Cardiac muscle cell (in vitro differentiated cells and primary cell): ENCODE results near the gene GID4. TPM values are rescaled to one million over a fixed set of nuclear protein-coding genes. Genes with fewer than 3 reads are reported as not detected.

Source experiments
- DNase-seq, 2 donors: peaks; one replicate each; pipeline versions ENCODE4 v3.0.0 to v3.0.0-alpha.2; 2010 to 2017; ENCODE audit warnings: low read depth in 1 of 2, low spot score in 1 of 2
- H3K27ac ChIP-seq: fragments of 200-600 bp; sonication (generic); 2 replicates; pipeline ENCODE4 v1.5.1; 2016
- H3K27me3 ChIP-seq: fragments of 200-600 bp; sonication (generic); 2 replicates; pipeline ENCODE4 v1.6.0; 2016; ENCODE audit warnings: control low read depth
- H3K36me3 ChIP-seq: fragments of 200-600 bp; sonication (generic); 2 replicates; pipeline ENCODE4 v1.5.1; 2016; ENCODE audit warnings: control low read depth
- H3K4me1 ChIP-seq: fragments of 200-600 bp; sonication (generic); 2 replicates; pipeline ENCODE4 v1.8.1; 2017; ENCODE audit warnings: low read depth, mild to moderate bottlenecking, mixed run types
- H3K4me3 ChIP-seq: fragments of 200-600 bp; sonication (generic); 2 replicates; pipeline ENCODE4 v1.5.1; 2016; ENCODE audit warnings: mild to moderate bottlenecking
- H3K9me3 ChIP-seq: fragments of 200-600 bp; sonication (generic); 2 replicates; pipeline ENCODE4 v1.5.1; 2017; ENCODE audit warnings: low read depth, mild to moderate bottlenecking, control low read depth
- CTCF ChIP-seq: IDR thresholded peaks from 2 replicates; pipeline ENCODE4 v1.5.1; 2012; ENCODE audit warnings: low read depth, mild to moderate bottlenecking, low read length
- polyA plus RNA-seq: library from polyadenylated mRNA; unstranded; fragments of >200 nt; fragmentation: Nextera tagmentation; extraction: Ambion mirVana; gene quantifications from 2 replicates; pipeline ENCODE4 v1.2.1, GENCODE V29; 2016
- total RNA-seq: library from RNA; depleted of rRNA; stranded (reverse); fragments of >200 nt; gene quantifications from 2 replicates; pipeline ENCODE4 v1.2.3, GENCODE V29; 2016

The GID4 gene
- total and polyA plus RNA-seq, 2 experiments from 2014 or later: 9.8 to 9.9 TPM

- H3K4me3 ChIP-seq: no peak overlapping the region
- no peaks in the 10 kb centered on the region for H3K36me3 ChIP-seq
- DNase-seq: no peak
- TF ChIP-seq CTCF: no peak
- no peak overlapping the region for H3K27ac ChIP-seq
- no peaks in the 10 kb centered on the region for H3K4me1 ChIP-seq
- no peaks in the 10 kb centered on the region for H3K9me3 ChIP-seq
- no peaks in the 10 kb centered on the region for H3K27me3 ChIP-seq
Observed at GRCh38 chr17:18074566-18075272, 35.5 kb downstream of the GID4 start.

GRCh38 chr17:18076936-18077335 lies 37.7 kb downstream of the GID4 start:
- Histone ChIP-seq H3K36me3 (no peaks in the 10 kb centered on the region), H3K9me3 (no peaks in the 10 kb centered on the region), H3K27ac (no peak overlapping the region), H3K4me1 (no peaks in the 10 kb centered on the region), H3K27me3 (no peaks in the 10 kb centered on the region), H3K4me3 (no peak overlapping the region)
- TF ChIP-seq CTCF: no peak
- DNase-seq: peak in 1 of 2 donors; percentile 33

GRCh38 chr17:18079543-18079942 lies 40.3 kb downstream of the GID4 start:
- no peak for DNase-seq
- Histone ChIP-seq H3K4me1 (no peaks in the 10 kb centered on the region), H3K4me3 (no peak overlapping the region), H3K36me3 (no peaks in the 10 kb centered on the region), H3K9me3 (no peaks in the 10 kb centered on the region), H3K27ac (no peak overlapping the region), H3K27me3 (no peaks in the 10 kb centered on the region)
- no peak for TF ChIP-seq CTCF

GRCh38 chr17:18084256-18084655 lies 45.0 kb downstream of the GID4 start:
- H3K27ac ChIP-seq: no peak overlapping the region
- H3K4me1 ChIP-seq: peaks cover 3% of the 10 kb centered on the region
- H3K27me3 ChIP-seq: no peaks in the 10 kb centered on the region
- no peaks in the 10 kb centered on the region for H3K9me3 ChIP-seq
- no peaks in the 10 kb centered on the region for H3K36me3 ChIP-seq
- no peak for DNase-seq
- no peak for TF ChIP-seq CTCF
- no peak overlapping the region for H3K4me3 ChIP-seq

GRCh38 chr17:18087610-18088491 lies 48.6 kb downstream of the GID4 start, which contains the start of gene DRG2:
Gene DRG2 (plus strand): TSS chr17:18087948. CDS start chr17:18088024, 76 bp downstream.
- peak; percentile 95 to 96 for DNase-seq
- no peak for TF ChIP-seq CTCF
- Histone ChIP-seq H3K4me1 (peaks cover 3% of the 10 kb centered on the region), H3K36me3 (no peaks in the 10 kb centered on the region), H3K27me3 (no peaks in the 10 kb centered on the region), H3K27ac (peak within 1 kb of the TSS; percentile 81), H3K9me3 (no peaks in the 10 kb centered on the region), H3K4me3 (peak within 1 kb of the TSS; percentile 70)
